HT1080 (cell line): ENCODE results near the gene MDN1. TPM values are rescaled to one million over a fixed set of nuclear protein-coding genes. Genes with fewer than 3 reads are reported as not detected.
"Not testable (repeated sequence)": the region's sequence is repeated elsewhere in the genome, so short reads cannot be mapped to it uniquely, and the experiment has no call there.

Experiments used
- DNase-seq: peaks from one replicate; pipeline ENCODE4 v3.0.0-alpha.2; 2015; ENCODE audit warnings: low read depth
- total RNA-seq: library from RNA; depleted of rRNA; stranded (reverse); fragments of >200 nt; shearing (Covaris generic); gene quantifications from 2 replicates; pipeline ENCODE4 v1.2.3, GENCODE V29; 2014

The MDN1 gene
- total RNA-seq, 1 experiment from 2014 or later: 19.8 TPM

DNA sequence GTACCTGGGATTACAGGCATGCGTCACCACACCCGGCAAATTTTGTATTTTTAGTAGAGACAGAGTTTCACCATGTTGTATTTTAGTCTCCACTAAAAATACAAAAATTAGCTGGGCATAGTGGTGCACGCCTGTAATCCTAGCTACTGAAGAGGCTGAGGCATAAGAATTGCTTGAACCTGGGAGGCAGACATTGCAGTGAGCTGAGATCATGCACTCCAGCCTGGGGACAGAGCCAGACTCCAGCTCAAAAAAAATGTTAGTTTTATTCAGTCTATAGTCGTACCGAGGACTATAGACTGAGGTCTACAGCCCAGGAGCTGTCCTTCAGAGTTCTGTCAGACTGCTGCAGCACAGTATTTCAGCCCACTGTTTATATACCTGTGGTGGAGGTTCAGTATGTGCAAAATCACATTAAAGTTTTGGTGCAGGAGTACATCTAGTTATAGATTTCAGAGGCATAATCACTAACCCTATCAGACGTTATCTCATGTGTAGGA is 6.5 kb upstream of the MDN1 start:
- no peak for DNase-seq

DNA sequence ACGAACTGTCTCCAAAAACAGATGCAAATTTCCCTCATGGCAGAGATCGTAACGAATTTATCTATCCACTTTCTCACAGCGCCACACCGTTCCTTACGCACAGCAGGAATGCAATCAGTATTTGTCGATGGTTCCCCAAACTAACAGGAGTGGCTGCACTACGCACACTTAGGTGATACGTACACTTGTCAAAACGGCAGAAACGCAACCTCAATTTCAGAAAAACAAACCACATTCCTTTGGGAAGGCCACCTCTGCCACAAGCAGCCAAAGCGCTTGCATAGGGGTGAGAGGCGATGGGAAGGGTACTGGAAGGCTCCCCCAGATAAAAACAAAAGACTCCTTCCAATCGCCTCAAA is 638 bp downstream of the MDN1 start:
- DNase-seq: peak; percentile 11

DNA sequence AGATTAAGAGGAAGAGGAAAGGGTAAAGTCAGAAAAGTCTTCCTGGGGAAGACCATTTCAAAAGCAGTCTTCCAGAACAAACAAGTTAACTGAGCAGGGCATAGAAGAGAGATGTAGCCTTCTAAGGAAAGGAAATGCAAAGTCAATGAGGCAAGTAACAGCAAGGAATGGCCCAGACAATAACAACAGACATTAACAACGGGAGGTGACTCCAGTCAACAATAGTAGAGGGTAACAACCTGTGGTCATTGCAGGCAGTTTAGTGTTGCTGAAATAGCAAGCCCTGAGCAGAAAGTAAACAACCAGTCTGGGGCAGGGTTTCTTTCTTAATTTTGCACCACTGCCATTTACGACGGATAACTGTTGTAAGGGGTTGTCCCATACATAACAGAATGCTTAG is 2.1 kb downstream of the MDN1 start:
- no peak for DNase-seq

DNA sequence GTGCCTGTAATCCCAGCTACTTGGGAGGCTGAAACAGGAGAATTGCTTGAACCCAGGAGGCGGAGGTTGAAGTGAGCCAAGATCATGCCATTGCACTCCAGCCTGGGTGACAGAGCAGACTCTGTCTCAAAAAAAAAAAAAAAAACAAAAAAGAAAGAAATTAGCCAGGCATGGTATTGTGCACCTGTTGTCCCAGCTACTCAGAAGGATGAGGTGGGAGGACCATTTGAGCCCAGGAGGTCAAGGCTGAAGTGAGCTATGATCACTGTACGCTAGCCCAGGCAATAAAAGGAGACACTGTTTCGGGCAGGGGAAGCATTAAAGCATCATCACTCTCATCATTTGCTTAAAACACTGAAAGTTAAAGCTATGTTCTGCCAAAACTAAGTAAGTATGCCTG is 6.2 kb downstream of the MDN1 start:
- not testable (repeated sequence) for DNase-seq

DNA sequence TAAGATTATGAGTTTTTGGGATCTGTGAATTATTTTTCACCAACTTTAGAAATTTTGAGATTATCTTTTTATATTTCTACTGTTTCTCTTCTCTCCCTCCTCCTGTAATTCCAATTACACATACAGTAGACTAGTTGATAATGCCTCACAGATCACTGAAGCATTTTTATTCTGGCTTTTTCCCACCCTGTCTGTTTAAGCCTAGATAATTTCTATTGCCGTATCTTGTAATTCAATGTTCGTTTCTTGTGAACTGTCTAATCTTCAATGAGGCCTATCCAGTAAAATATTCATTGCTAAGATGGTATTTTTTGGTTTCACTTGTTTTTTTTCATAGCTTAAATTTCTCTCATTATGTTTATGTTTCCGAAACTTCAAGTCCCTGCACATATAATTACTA is 12.0 kb downstream of the MDN1 start:
- no peak for DNase-seq

DNA sequence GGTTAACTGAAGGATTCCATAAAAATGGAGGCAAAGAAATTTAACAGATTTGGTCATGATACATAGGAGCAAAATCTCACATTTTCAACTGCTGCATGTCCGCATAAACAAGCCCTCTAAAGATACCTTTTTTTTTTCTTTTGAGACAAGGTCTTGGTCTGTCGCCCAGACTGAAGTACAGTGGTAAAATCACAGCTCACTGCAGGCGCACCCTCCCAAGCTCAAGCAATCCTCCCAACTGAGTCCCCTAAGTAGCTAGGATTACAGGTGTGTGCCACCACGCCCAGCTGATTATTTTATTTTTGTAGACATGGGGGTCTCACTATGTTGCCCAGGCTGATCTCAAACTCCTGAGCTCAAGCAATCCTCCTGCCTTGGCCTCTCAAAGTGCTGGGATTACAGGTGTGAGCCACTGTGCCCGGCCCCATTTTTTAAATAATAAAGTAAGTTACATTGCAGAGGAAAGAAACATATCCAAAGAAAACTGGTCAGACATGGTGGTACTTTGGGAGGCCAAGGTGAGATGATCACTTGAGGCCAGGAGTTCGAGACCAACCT is 13.7 kb downstream of the MDN1 start:
- DNase-seq: no peak

DNA sequence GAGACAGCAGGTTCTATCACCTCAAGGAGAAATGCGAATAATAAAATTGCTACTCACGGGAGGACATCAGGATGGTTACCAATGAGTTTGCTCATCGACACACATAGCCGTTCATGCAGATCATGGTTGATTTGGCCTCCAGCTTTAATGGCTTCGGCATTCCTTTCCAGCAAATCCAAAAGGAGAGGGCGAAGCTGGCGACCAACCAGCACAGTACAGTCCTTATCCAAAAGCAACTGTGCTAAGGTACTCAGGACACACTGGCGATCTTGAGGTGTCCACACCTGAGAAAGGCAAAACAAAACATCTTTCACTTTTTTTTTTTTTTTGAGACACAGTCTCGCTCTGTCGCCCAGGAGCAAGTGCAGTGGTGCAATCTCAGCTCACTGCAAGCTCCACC is 16.3 kb downstream of the MDN1 start:
- no peak for DNase-seq

DNA sequence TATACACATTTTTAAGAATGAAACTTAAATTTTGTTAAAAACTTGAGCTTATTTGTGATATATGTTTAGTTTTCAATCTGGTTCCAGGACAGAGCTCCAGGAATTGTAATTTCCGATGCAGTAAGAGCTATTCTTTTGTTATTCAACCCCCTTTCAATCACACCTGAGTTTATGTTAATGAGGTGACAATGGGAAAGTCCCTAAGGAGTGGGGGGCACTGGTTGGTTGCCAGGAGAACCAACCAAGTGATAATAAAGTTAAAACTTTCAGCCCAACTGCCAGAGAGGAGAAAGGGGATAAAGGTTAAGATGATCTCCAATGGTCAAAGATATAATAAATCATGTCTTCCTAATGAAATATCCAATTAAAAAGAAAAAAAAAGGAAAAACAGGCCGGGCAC is 19.8 kb downstream of the MDN1 start:
- no peak for DNase-seq

DNA sequence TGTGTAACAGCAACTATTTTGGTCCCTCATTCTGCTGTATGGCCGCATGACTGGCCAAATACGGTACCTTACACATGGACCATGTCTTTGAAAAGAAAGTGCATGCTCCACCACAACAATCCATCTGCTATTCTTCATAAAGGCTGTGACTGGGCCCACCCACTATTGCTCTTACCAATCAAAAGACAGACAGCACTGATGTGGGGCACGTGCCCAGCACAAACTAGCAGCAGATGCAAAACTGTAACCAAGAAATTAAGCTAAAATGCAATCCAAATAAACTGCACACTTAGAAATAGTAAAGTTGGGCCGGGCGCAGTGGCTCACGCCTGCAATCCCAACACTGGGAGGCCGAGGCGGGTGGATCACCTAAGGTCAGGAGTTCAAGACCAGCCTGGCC is 20.5 kb downstream of the MDN1 start:
- no peak for DNase-seq

DNA sequence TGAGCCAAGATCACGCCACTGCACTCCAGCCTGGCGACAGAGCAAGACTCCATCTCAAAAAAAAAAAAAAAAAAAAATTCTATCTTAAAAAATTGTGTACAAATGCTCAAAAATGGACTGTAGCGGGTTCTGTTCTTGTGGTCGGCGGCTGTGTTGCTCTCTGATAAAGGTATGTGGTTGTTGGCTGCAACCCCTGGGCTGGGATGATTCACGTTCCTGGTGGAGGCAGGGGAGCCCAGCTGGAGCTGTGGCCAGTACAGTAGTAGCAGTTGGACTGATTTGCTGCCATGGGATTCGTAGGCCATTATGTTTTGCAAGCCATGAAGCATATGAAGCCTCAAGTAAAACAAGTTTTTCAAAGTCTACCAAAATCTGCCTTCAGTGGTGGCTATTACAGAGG is 22.3 kb downstream of the MDN1 start:
- DNase-seq: peak; percentile 51

DNA sequence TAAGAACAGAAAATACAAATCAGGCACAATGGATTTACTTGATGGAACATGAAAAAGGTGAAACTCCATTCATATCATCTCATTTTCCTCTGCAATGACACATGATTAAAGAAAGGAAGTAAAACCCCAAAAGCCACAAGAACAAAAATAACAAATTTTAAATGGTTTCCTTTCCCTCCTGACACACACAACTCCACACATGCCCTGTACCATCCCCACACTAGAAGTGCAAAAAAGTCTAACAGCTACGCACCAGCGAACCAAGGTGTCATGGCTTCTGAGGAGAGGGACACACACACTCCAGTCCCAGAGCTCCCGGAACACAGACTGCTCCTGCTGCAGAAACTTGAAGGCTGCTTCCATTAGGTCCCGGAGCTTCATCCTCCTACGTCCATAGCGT is 25.3 kb downstream of the MDN1 start:
- DNase-seq: no peak

DNA sequence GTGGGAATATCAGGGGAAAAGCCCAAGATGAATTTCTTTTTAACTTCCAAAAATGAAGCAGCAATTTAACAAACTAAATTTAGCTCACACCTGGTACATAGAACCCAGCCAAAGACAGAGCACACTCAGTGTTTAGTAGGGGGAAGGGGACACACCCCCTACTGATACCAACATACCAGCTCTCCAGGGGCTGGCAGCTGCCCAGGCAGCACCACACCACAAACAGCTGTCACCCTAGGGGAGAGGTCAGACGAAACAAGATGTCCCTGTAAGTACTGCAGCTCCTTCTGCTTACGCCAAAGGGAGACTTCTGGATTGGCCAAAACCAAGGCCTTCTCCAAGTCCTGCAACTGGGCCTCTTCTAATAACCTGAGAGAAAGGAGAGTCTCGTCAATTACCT is 26.0 kb downstream of the MDN1 start:
- no peak for DNase-seq

DNA sequence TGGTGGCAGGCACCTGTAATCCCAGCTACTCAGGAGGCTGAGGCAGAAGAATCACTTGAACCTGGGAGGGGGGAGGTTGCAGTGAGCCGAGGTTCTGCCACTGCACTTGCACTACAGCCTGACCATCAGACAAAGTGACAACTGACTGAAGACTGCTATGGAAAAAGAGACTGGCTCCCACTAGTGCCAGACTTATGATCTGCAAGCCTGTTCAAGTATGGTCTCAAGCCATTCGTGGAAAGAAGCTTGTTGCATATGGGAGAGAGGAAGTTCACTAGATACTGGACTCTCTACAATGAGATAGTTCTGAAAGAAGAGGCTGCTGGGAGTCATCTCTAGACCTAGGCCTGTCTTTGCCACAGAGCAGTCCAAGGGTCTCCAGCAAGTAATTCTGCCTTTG is 26.7 kb downstream of the MDN1 start:
- DNase-seq: peak; percentile 30

DNA sequence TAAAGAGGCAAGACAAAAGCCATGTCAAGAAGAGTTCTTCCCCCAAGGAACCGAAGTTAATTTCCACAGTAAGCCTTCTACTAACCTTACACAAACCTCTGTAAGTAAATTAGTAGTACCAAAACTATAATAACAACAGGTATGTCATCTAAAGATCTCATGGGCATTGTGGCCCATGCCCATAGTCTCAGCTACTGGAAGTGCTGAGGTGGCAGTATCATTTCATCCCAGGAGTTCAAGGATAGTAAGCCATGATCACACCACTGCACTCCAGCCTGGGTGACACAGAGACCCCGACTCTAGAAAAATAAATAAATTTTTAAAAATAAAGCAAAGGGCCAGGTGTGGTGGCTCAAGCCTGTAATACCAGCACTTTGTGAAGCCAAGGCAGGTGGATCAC is 29.2 kb downstream of the MDN1 start:
- no peak for DNase-seq

DNA sequence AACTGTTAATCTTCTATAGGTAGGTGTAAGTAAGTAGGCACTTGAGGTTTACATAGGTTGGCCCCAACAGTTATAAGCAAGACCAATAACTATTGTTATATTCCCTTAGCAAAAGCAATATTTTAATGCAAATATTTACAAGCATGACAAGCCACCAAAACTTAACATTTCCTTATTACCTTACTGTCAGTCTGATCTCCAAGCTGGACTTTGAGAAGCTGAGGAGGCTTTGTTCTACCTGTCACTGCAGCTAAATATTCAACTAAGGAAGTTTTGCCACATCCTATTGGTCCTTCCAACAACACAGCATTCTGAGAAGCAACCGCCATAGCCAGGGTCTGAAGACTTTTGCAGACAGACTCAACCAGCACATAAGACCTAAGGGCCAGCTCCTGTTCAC is 29.6 kb downstream of the MDN1 start:
- DNase-seq: no peak

DNA sequence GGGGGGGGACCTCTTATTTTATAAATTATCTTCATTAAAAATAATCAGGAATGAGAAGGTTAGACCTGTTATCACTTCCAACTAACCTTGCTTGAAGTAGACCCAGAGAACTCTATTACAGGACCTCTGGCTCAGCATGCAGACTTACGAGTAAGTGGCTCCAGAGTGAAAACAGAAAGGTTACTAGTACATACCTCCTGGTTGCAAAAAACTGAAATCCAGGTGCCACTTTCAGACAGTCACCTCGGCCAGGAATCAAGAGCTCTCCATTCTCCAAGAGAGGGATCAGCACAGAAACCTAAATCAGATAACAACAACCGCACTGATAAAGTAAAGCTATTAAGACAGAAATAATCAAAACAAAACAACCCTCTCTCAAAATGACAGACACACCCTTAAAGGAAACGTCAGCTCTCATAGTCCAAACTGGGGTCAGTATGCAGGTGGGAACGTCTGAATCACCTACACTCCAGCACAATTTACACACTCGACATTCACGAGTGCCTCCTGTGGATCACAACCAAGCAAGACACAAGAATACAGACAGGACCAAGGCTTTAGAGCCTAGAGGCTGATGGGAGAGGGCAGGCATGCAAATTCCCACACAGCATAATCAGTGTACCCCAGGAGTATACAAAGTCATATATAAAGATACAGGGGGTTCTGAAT is 31.8 kb downstream of the MDN1 start:
- DNase-seq: no peak

DNA sequence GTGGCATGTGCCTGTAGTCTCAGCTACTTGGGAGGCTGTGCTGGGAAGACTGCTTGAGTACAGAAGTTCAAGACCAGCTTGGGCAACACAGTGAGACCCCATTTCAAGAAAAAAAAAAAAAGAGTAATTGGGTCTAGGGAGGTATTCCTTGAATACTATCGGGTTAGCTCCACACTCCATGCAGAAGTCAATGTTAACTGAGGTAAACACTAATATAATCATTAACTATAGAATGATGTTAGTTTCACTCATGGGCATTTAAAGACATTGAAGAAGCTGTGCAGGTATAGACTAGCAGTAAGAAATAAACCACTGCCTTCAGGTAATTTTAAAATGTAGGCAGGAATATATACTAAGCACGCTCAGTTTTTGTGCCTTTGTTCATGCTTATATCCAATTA is 32.6 kb downstream of the MDN1 start:
- no peak for DNase-seq

DNA sequence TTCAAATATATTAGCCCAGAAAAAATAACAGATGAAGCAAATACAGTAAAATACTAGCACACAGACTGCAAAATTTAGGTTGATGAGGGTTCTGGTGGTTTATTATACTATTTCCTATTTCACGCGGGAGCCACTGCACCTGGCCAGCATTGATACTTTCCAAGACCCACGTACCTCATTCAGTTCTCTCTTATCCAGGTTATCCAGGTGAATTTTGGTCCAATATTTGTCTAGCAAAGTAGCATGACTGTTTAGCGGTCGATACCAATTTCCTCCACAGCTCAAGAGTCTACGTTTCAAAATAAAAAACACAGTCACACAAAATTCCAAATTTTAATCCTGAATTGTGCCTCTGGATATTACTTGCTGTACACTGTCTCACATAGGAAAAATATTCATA is 34.8 kb downstream of the MDN1 start:
- DNase-seq: no peak

DNA sequence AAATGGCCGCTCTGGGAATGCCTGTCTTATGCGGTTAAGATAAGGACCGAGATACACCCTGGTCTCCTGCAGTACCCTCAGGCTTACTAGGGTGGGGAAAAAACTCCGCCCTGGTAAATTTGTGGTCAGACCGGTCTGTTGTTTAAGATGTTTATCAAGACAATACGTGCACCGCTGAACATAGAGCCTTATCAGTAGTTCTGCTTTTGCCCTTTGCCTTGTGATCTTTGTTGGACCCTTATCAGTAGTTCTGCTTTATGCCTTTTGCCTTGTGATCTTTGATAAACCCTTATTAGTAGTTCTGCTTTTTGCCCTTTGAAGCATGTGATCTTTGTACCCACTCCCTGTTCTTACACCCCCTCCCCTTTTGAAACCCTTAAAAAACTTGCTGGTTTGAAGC is 36.3 kb downstream of the MDN1 start:
- DNase-seq: not testable (repeated sequence)

DNA sequence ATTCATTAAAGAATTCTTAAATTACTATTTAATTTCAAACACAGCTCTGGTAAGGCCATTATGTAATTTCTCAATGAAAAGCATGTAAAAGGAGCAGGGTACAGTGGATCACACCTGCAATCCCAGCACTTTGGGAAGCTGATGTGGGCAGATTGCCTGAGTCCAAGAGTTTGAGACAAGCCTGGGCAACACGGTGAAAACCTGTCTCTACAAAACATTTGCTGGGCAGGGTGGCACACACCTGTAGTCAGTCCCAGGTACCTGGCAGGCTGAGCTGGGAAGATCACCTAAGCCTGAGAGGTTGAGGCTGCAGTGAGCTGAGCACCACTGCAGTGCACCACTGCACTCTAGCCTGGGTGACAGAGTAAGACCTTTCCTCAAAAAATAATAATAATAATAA is 37.4 kb downstream of the MDN1 start:
- DNase-seq: no peak

DNA sequence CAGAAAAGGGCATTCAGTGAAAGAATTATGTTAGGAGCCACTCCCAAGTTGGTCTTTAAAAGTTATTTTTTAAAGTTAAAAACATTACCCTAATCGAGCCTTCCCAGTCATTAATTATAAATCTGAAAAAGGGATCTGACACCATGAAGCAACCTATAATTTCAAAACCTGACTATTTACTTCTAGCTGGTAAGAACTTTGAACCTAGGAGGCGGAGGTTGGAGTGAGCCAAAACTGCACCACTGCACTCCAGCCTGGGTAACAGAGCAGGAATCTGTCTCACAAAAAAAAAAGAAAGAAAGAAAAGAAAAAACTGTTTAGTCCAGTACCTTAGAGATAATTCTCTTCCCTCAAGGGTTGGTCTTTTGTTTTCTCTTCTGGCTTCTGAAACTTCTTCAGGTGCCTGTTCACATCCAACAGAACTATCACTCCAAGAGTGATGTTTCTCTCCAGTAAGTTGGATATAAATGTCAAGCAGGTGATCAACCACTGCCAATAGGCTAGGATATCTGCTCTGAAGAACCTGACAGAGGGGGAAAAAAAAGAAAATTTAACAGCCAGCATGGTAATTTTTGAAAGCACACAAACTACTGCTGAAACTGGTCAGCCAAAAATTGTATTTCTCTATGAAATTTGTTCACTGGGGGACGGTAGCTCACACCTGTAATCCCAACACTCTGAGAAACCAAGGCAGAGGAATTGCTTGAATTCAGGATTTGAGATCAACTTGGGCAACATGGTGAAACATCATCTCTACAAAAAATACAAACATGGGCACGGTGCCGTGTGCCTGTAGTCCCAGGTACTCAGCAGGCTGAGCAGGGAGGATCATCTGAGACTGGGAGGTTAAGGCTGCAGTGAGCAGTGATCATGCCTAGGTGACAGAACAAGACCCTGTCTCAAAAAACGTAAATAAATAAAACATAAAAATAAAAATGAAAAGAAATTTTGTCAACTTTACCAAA is 38.2 kb downstream of the MDN1 start:
- DNase-seq: no peak

DNA sequence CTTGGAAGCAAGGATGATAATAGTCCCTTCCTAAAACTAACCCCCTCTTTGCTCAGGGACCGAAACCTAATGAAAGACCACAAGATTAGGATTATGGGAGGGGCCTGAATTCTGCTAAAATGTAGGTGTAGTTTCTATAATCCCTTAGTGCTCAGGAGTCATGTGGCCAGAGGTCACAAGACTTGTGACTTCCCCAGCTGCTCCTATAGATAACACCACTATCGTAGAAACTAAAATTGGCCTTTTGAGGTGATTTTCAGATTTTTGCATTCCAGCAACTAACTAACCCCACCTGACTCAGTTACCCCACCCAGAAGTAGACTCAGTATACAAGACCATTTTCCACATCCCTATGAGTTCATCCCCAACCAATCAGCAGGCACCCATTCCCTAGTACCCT is 42.1 kb downstream of the MDN1 start:
- DNase-seq: no peak
